HepG2 (cell line): ENCODE results near the gene CREBRF. TPM values are rescaled to one million over a fixed set of nuclear protein-coding genes. Genes with fewer than 3 reads are reported as not detected.

ENCODE experiments used
- ATAC-seq: fragments of 200-7000 bp; cut with Tn5 transposase; 3 replicates; pipeline ENCODE4 v1.9.1; 2020; ENCODE audit warnings: mild to moderate bottlenecking, moderate library complexity
- BruUV-seq: library from RNA; stranded (reverse); fragments of 400-500 nt; replicated peaks from 2 replicates; lab custom pipeline; 2021; lab: Mats Ljungman, UMichigan
- CTCF ChIA-PET: fragments of 300-600 bp; formaldehyde crosslinking; extraction: SDS; loops from one replicate; lab custom pipeline; 2021; ENCODE audit warnings: low total read pairs, inconsistent platforms, low intra/inter-chr PET ratio; lab: Yijun Ruan, JAX
- POLR2A ChIA-PET: fragments of 350-600 bp; sonication (Branson Sonifier 250); formaldehyde crosslinking; loops from one replicate; lab custom pipeline; 2020; ENCODE audit warnings: antibody characterized with exemption, inconsistent platforms; lab: Yijun Ruan, JAX
- DNase-seq: peaks from one replicate; pipeline ENCODE4 v3.0.0-alpha.2; 2015; ENCODE audit warnings: low spot score
- FAIRE-seq: peaks from 3 replicates; lab custom pipeline; 2011; peaks lifted over from hg19 to GRCh38; lab: Jason Lieb, UNC
- H2AFZ ChIP-seq: one replicate; pipeline ENCODE4 v1.6.1; 2011; ENCODE audit warnings: low read length, inconsistent platforms
- H3K27ac ChIP-seq: fragments of 300-600 bp; 3 replicates; pipeline ENCODE4 v1.8.0; 2011; ENCODE audit warnings: mixed run types, mild to moderate bottlenecking, mixed read lengths, low read length, inconsistent platforms; ENCODE audit not compliant: insufficient read depth; ENCODE audit errors: extremely low read length
- H3K27me3 ChIP-seq, 2 experiments: fragments of 200-600 bp in 1 of 2; 2 replicates in 1 of 2; 3 replicates in 1 of 2; pipeline versions ENCODE4 v1.6.0 to v1.8.0; 2011; ENCODE audit warnings: low read length in 2 of 2, mild to moderate bottlenecking in 2 of 2, moderate library complexity in 2 of 2, inconsistent platforms in 1 of 2; ENCODE audit not compliant: insufficient read depth in 2 of 2, control insufficient read depth in 1 of 2
- H3K36me3 ChIP-seq, 2 experiments: fragments of 200-600 bp in 1 of 2; replicated peaks in 1 of 2; 2 replicates in 1 of 2; 3 replicates in 1 of 2; pipeline versions ENCODE4 v1.5.1 to v1.8.0; 2011; ENCODE audit warnings: low read length in 2 of 2, inconsistent platforms in 1 of 2; ENCODE audit not compliant: insufficient read depth in 2 of 2, control insufficient read depth in 1 of 2
- H3K4me1 ChIP-seq: 2 replicates; pipeline ENCODE4 v1.5.1; 2012; ENCODE audit warnings: low read length, inconsistent platforms; ENCODE audit not compliant: insufficient read depth
- H3K4me2 ChIP-seq: 2 replicates; pipeline ENCODE4 v1.6.0; 2011; ENCODE audit warnings: low read depth, low read length, inconsistent platforms
- H3K4me3 ChIP-seq, 3 experiments: fragments of 200-600 bp in 1 of 3; sonication (generic), shearing (Covaris generic) in 1 of 3; replicated peaks in 1 of 3; 2 replicates each; pipeline ENCODE4 v1.5.1; 2011 to 2016; ENCODE audit warnings: low read length in 3 of 3, inconsistent platforms in 2 of 3, low read depth in 2 of 3, mild to moderate bottlenecking in 2 of 3, control low read depth in 1 of 3, mixed read lengths in 1 of 3; ENCODE audit not compliant: insufficient read depth in 1 of 3
- H3K79me2 ChIP-seq: one replicate; pipeline ENCODE4 v1.6.1; 2011; ENCODE audit warnings: low read length, inconsistent platforms; ENCODE audit not compliant: insufficient read depth
- H3K9ac ChIP-seq: 2 replicates; pipeline ENCODE4 v1.6.0; 2011; ENCODE audit warnings: mild to moderate bottlenecking, low read depth, low read length, inconsistent platforms; ENCODE audit not compliant: insufficient read depth
- H3K9me3 ChIP-seq: 2 replicates; pipeline ENCODE4 v1.5.1; 2012; ENCODE audit warnings: mild to moderate bottlenecking, low read length
- H4K20me1 ChIP-seq: 2 replicates; pipeline ENCODE4 v1.6.0; 2011; ENCODE audit warnings: inconsistent platforms, mild to moderate bottlenecking, low read length, moderate library complexity; ENCODE audit not compliant: insufficient read depth
- CBFB ChIP-seq: sonication (generic); formaldehyde crosslinking; IDR thresholded peaks from 2 replicates; pipeline ENCODE4 v1.4.0; 2020; ENCODE audit warnings: missing genetic modification reagents
- CHCHD3 ChIP-seq: sonication (generic); formaldehyde crosslinking; IDR thresholded peaks from 2 replicates; pipeline ENCODE4 v1.8.0; 2022; ENCODE audit warnings: mild to moderate bottlenecking, missing genetic modification reagents, moderate library complexity
- DRAP1 ChIP-seq: IDR thresholded peaks from 2 replicates; pipeline ENCODE4 v1.6.1; 2016; ENCODE audit warnings: missing genetic modification reagents, missing compliant biosample characterization
- KAT8 ChIP-seq: IDR thresholded peaks from 2 replicates; pipeline ENCODE4 v1.6.1; 2016; ENCODE audit warnings: missing genetic modification reagents, missing compliant biosample characterization
- NFIB ChIP-seq: sonication (generic); formaldehyde crosslinking; IDR thresholded peaks from 2 replicates; pipeline ENCODE4 v1.9.0; 2021; ENCODE audit warnings: missing genetic modification reagents, mild to moderate bottlenecking, borderline replicate concordance
- POLR2G ChIP-seq: fragments of 200-400 bp; formaldehyde crosslinking; IDR thresholded peaks from 2 replicates; pipeline ENCODE4 v1.6.1; 2018; ENCODE audit warnings: mild to moderate bottlenecking, low read depth, low read length, moderate library complexity
- PRDM15 ChIP-seq: sonication (generic); formaldehyde crosslinking; IDR thresholded peaks from 2 replicates; pipeline ENCODE4 v1.4.0; 2020; ENCODE audit warnings: missing genetic modification reagents
- SRSF9 ChIP-seq: fragments of 200-400 bp; formaldehyde crosslinking; IDR thresholded peaks from 2 replicates; pipeline ENCODE4 v1.6.1; 2018; ENCODE audit warnings: borderline replicate concordance, mild to moderate bottlenecking, low read depth, low read length; ENCODE audit not compliant: insufficient read depth, poor library complexity, severe bottlenecking
- TOE1 ChIP-seq: sonication (generic); formaldehyde crosslinking; IDR thresholded peaks from 2 replicates; pipeline ENCODE4 v1.4.0; 2020; ENCODE audit warnings: mild to moderate bottlenecking, missing genetic modification reagents
- TSC22D2 ChIP-seq: sonication (generic); formaldehyde crosslinking; IDR thresholded peaks from 2 replicates; pipeline ENCODE4 v1.5.1; 2020; ENCODE audit warnings: missing genetic modification reagents, mild to moderate bottlenecking, borderline replicate concordance
- ZBTB40 ChIP-seq, 2 experiments: fragments of 450-650 bp in 1 of 2; sonication (generic) in 1 of 2; formaldehyde crosslinking in 1 of 2; IDR thresholded peaks; 2 replicates each; pipeline versions ENCODE4 v1.6.1 to v1.8.0; 2016 to 2022; ENCODE audit warnings: antibody characterized with exemption in 1 of 2, mild to moderate bottlenecking in 1 of 2, missing genetic modification reagents in 1 of 2
- ZNF652 ChIP-seq: IDR thresholded peaks from 2 replicates; pipeline ENCODE4 v1.6.1; 2016; ENCODE audit warnings: low read depth, borderline replicate concordance
- WGBS: methylation state at CpG from one replicate; pipeline ENCODE4 v1.1.6; 2017; ENCODE audit warnings: low lambda C conversion rate; 5-methylcytosine and 5-hydroxymethylcytosine counted together
- in situ Hi-C: cut with HindIII; loops from 2 replicates; pipeline ENCODE4 v1.10.0; 2017; ENCODE audit warnings: low pct_unique_long_range_greater_than_20kb; ENCODE audit not compliant: extremely low pct_ligation_motif_present
- intact Hi-C: fragments of 100-400 bp; cut with micrococcal nuclease; formaldehyde crosslinking; loops from one replicate; pipeline ENCODE4 v1.10.0; 2022; ENCODE audit not compliant: unreplicated experiment
- polyA plus RNA-seq, 8 experiments: library from polyadenylated mRNA; depleted of rRNA in 3 of 8; stranded (reverse) in 7 of 8; unstranded in 1 of 8; fragments of >200 nt; fragmentation: Illumina TruSeq in 4 of 8; extraction: Trizol in 4 of 8; gene quantifications; 2 replicates each; pipeline versions ENCODE4 v1.2.1 to v1.2.3, GENCODE V29; 2011 to 2016; ENCODE audit warnings: low read depth in 4 of 8, missing spikeins in 1 of 8, mixed read lengths in 1 of 8; ENCODE audit not compliant: insufficient read depth in 1 of 8
- total RNA-seq, 5 experiments: library from RNA; depleted of rRNA; stranded (reverse); fragments of >200 nt; fragmentation: Illumina TruSeq; extraction: Trizol; gene quantifications; 2 replicates each; pipeline ENCODE4 v1.2.3, GENCODE V29; 2016; ENCODE audit warnings: low read depth in 1 of 5

The CREBRF gene
- total and polyA plus RNA-seq, 2 of the 13 experiments (the other 11 are each of a cell fraction or from before 2014, with no cell fraction given) = 4.5 to 10.2 TPM

DNA sequence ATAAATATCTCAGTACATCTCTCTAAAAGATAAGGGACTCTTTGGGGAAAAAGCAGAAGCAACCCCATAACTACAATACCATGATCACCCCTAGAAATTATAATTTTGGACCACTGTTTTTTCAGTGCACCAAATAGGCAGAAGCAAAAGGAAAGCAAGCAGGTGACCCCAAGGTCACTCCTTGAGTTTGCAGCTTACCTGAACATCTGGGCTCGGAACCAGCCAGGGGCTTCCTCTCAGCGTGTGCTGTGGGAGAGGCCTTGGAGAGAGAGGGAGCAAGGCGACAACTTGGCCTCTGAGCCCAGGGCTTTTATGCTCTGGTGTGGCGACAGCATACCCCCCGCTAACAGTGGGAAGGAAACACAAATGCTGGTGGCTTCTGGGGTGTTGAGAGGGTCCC, 105.0 kb downstream of the CREBRF start:
- CTCF ChIA-PET = no interaction called here
- 94% methylated on average over 5 of the region's 5 CpGs for WGBS
- POLR2A ChIA-PET = no interaction called here
- intact Hi-C loops = no loop called here
- Histone ChIP-seq H2AFZ (no peak overlapping the region), H3K36me3 (peaks cover 12 to 43% of the 10 kb centered on the region in 2 experiments), H3K27ac (no peak overlapping the region), H3K9me3 (no peaks in the 10 kb centered on the region), H3K4me3 (no peak overlapping the region), H3K79me2 (no peaks in the 10 kb centered on the region), H3K4me1 (0 out of 2 replicates have a peak, but pooled peaks cover 7% of the 10 kb centered on the region), H3K9ac (no peak overlapping the region), H4K20me1 (no peaks in the 10 kb centered on the region), H3K27me3 (no peaks in the 10 kb centered on the region), H3K4me2 (no peak overlapping the region)
- in situ Hi-C loops = no loop called here
- DNase-seq (no peak), ATAC-seq (no peak), FAIRE-seq (no peak)
- no TSS peak for BruUV-seq
- TF ChIP-seq CBFB (CRISPR knock-in tag) (no peak), KAT8 (CRISPR knock-in tag) (no peak), NFIB (CRISPR knock-in tag) (no peak), TSC22D2 (CRISPR knock-in tag) (no peak), DRAP1 (CRISPR knock-in tag) (no peak), ZNF652 (no peak), TOE1 (no peak), CHCHD3 (CRISPR knock-in tag) (no peak), ZBTB40 (IDR thresholded peaks at IDR 0.05) (no peak), ZBTB40 (CRISPR knock-in tag; IDR thresholded peaks at IDR 0.05) (no peak), SRSF9 (no peak), PRDM15 (CRISPR knock-in tag) (no peak), POLR2G (no peak)
